Liver (tissue), 9 donors: Measurements from ENCODE around the gene HSPBAP1. TPM values are rescaled to one million over a fixed set of nuclear protein-coding genes. Genes with fewer than 3 reads are reported as not detected.

Source experiments
- DNase-seq: peaks from one replicate; pipeline ENCODE4 v3.0.0-alpha.2; 2017; ENCODE audit warnings: low spot score
- H3K27ac ChIP-seq, 2 donors: one replicate each; pipeline ENCODE4 v1.7.0; 2013; ENCODE audit warnings: inconsistent platforms in 2 of 2, low read length in 2 of 2, control low read depth in 1 of 2, low read depth in 1 of 2, mild to moderate bottlenecking in 1 of 2
- H3K27me3 ChIP-seq, 4 donors: one replicate each; pipeline versions ENCODE4 v1.6.1 to v1.7.0; 2013; ENCODE audit warnings: low read length in 3 of 4, inconsistent platforms in 1 of 4, mild to moderate bottlenecking in 1 of 4, moderate library complexity in 1 of 4; ENCODE audit not compliant: control insufficient read depth in 4 of 4, insufficient read depth in 4 of 4
- H3K36me3 ChIP-seq, 4 donors: one replicate each; pipeline versions ENCODE4 v1.6.1 to v1.7.0; 2013; ENCODE audit warnings: low read length in 3 of 4, mild to moderate bottlenecking in 3 of 4, low read depth in 1 of 4, moderate library complexity in 1 of 4; ENCODE audit not compliant: control insufficient read depth in 4 of 4, insufficient read depth in 3 of 4
- H3K4me1 ChIP-seq, 4 donors: one replicate each; pipeline versions ENCODE4 v1.6.1 to v1.7.0; 2013; ENCODE audit warnings: low read length in 3 of 4, mild to moderate bottlenecking in 3 of 4, moderate library complexity in 1 of 4; ENCODE audit not compliant: control insufficient read depth in 4 of 4, insufficient read depth in 4 of 4
- H3K4me3 ChIP-seq, 3 donors: one replicate each; pipeline versions ENCODE4 v1.6.1 to v1.7.0; 2013; ENCODE audit warnings: low read length in 3 of 3, control low read depth in 1 of 3, low read depth in 1 of 3, mild to moderate bottlenecking in 1 of 3
- H3K9ac ChIP-seq, 2 donors: one replicate each; pipeline ENCODE4 v1.7.0; 2013; ENCODE audit warnings: low read length in 2 of 2, mild to moderate bottlenecking in 2 of 2, moderate library complexity in 2 of 2, control low read depth in 1 of 2, low read depth in 1 of 2
- H3K9me3 ChIP-seq, 4 donors: one replicate each; pipeline versions ENCODE4 v1.6.1 to v1.7.0; 2013; ENCODE audit warnings: low read length in 3 of 4; ENCODE audit not compliant: control insufficient read depth in 4 of 4
- ATF3 ChIP-seq: IDR thresholded peaks from 2 replicates; pipeline ENCODE4 v1.6.1; 2016; ENCODE audit warnings: antibody characterized with exemption
- CTCF ChIP-seq: fragments of 150-350 bp; IDR thresholded peaks from 2 replicates; pipeline ENCODE4 v1.5.1; 2017; ENCODE audit warnings: improper control_type of control experiment, low read depth, low read length; ENCODE audit not compliant: missing input control
- EGR1 ChIP-seq, 2 donors: IDR thresholded peaks; 2 replicates each; pipeline ENCODE4 v1.6.1; 2016 to 2018; ENCODE audit warnings: antibody characterized with exemption in 2 of 2, low read depth in 2 of 2
- FOXA1 ChIP-seq: IDR thresholded peaks from 2 replicates; pipeline ENCODE4 v1.6.1; 2016; ENCODE audit warnings: antibody characterized with exemption
- FOXA2 ChIP-seq: IDR thresholded peaks from 2 replicates; pipeline ENCODE4 v1.6.1; 2016; ENCODE audit warnings: antibody characterized with exemption
- GABPA ChIP-seq, 2 donors: IDR thresholded peaks in 1 of 2; conservative IDR thresholded peaks in 1 of 2; 2 replicates each; pipeline ENCODE4 v1.6.1; 2016; ENCODE audit warnings: antibody characterized with exemption in 2 of 2, mild to moderate bottlenecking in 1 of 2, moderate library complexity in 1 of 2
- HNF4A ChIP-seq, 2 donors: conservative IDR thresholded peaks; 2 replicates each; pipeline ENCODE4 v1.6.1; 2016; ENCODE audit warnings: antibody characterized with exemption in 2 of 2, mild to moderate bottlenecking in 2 of 2
- HNF4G ChIP-seq: IDR thresholded peaks from 2 replicates; pipeline ENCODE4 v1.6.1; 2016; ENCODE audit warnings: antibody characterized with exemption
- JUND ChIP-seq, 2 donors: IDR thresholded peaks; 2 replicates each; pipeline ENCODE4 v1.6.1; 2016; ENCODE audit warnings: antibody characterized with exemption in 2 of 2
- MAX ChIP-seq: IDR thresholded peaks from 2 replicates; pipeline ENCODE4 v1.6.1; 2016; ENCODE audit warnings: antibody characterized with exemption
- NR2F2 ChIP-seq: IDR thresholded peaks from 2 replicates; pipeline ENCODE4 v1.6.1; 2016; ENCODE audit warnings: antibody characterized with exemption
- RAD21 ChIP-seq, 2 donors: IDR thresholded peaks; 2 replicates each; pipeline ENCODE4 v1.6.1; 2016; ENCODE audit warnings: antibody characterized with exemption in 2 of 2, mild to moderate bottlenecking in 2 of 2
- REST ChIP-seq: IDR thresholded peaks from 2 replicates; pipeline ENCODE4 v1.6.1; 2016; ENCODE audit warnings: antibody characterized with exemption, mild to moderate bottlenecking
- RXRA ChIP-seq, 2 donors: IDR thresholded peaks; 2 replicates each; pipeline ENCODE4 v1.6.1; 2017 to 2018; ENCODE audit warnings: antibody characterized with exemption in 2 of 2, mild to moderate bottlenecking in 1 of 2
- SP1 ChIP-seq: IDR thresholded peaks from 2 replicates; pipeline ENCODE4 v1.6.1; 2018; ENCODE audit warnings: antibody characterized with exemption, mild to moderate bottlenecking
- TAF1 ChIP-seq: conservative IDR thresholded peaks from 2 replicates; pipeline ENCODE4 v1.6.1; 2016; ENCODE audit warnings: antibody characterized with exemption, mild to moderate bottlenecking
- YY1 ChIP-seq: IDR thresholded peaks from 2 replicates; pipeline ENCODE4 v1.6.1; 2016; ENCODE audit warnings: antibody characterized with exemption, mild to moderate bottlenecking
- ZBTB33 ChIP-seq: IDR thresholded peaks from 2 replicates; pipeline ENCODE4 v1.6.1; 2016; ENCODE audit warnings: antibody characterized with exemption
- WGBS: extraction: QIAGEN DNeasy Blood & Tissue Kit; methylation state at CpG from one replicate; pipeline ENCODE4 v1.1.7; 2013; 5-methylcytosine and 5-hydroxymethylcytosine counted together
- polyA plus RNA-seq, 2 donors: library from polyadenylated mRNA; stranded (reverse) in 1 of 2; unstranded in 1 of 2; fragments of 200-250 nt in 1 of 2; fragments of >200 nt in 1 of 2; fragmentation: Nextera tagmentation in 1 of 2; extraction: Ambion mirVana in 1 of 2; gene quantifications; one replicate each; pipeline versions ENCODE4 v1.2.1 to v1.2.3, GENCODE V29; 2013 to 2015
- total RNA-seq, 2 donors: library from RNA; depleted of rRNA; stranded (reverse); fragments of >200 nt; gene quantifications; one replicate each; pipeline ENCODE4 v1.2.3, GENCODE V29; 2014
- donor health status: healthy.
- donor health status: healthy.
- donor health status: healthy.
- donor health status: healthy.
- donor health status: healthy.

The HSPBAP1 gene
- total RNA-seq (1 to 10 TPM; 3.7 to 5.3 TPM), polyA plus RNA-seq (1 to 10 TPM; 2.2 to 4.2 TPM)

- WGBS: under 1% methylated on average over 46 of the region's 46 CpGs
- Histone ChIP-seq H3K9me3 (no peaks in the 10 kb centered on the region), H3K27me3 (no peaks in the 10 kb centered on the region)
Observed at GRCh38 chr3:122793568-122794416, at the start of gene HSPBAP1. Gene HSPBAP1 (minus strand): TSS chr3:122793831. CDS start chr3:122793680, 151 bp downstream.

More at GRCh38 chr3:122793568-122794416, at the start of gene HSPBAP1:
- H3K9ac ChIP-seq: peak within 1 kb of the TSS; percentile 87
- H3K4me1 ChIP-seq: peaks cover 2 to 22% (median 12%) of the 10 kb centered on the region in 4 donors
- H3K27ac ChIP-seq: peak within 1 kb of the TSS; percentile 95 to 96
- H3K36me3 ChIP-seq: no peaks in the 10 kb centered on the region
- TF ChIP-seq NR2F2 (peak; percentile 71), YY1 (peak; percentile 32), EGR1 (IDR thresholded peaks at IDR 0.05; ENCODE audit: low read depth in 2 of 2) (no peak), CTCF (no peak), TAF1 (no peak), ZBTB33 (no peak), GABPA (IDR thresholded peaks at IDR 0.05 in 1 of 2, conservative IDR thresholded peaks at IDR 0.05 in 1 of 2) (peak; percentile 48 to 81), JUND (IDR thresholded peaks at IDR 0.05) (peak; percentile 59 to 68), RXRA (IDR thresholded peaks at IDR 0.05) (peak in 1 of 2 donors; percentile 25), FOXA1 (no peak), HNF4G (no peak), FOXA2 (no peak), MAX (peak; percentile 96), ATF3 (peak; percentile 22), HNF4A (conservative IDR thresholded peaks at IDR 0.05) (peak in 1 of 2 donors; percentile 39), RAD21 (IDR thresholded peaks at IDR 0.05) (peak in 1 of 2 donors; percentile 13), REST (no peak), SP1 (peak; percentile 42)
- H3K4me3 ChIP-seq: peak within 1 kb of the TSS; percentile 65 to 87 (median 79)
- peak; percentile 90 for DNase-seq
